Heart right ventricle (tissue), 16 donors: ENCODE data around the gene CLDN2. TPM values are rescaled to one million over a fixed set of nuclear protein-coding genes. Genes with fewer than 3 reads are reported as not detected.

Experiments
- ATAC-seq, 8 donors: fragments of 200-7000 bp; cut with Tn5 transposase; one replicate each; pipeline ENCODE4 v1.9.1; 2020; ENCODE audit warnings: mild to moderate bottlenecking in 8 of 8, moderate library complexity in 8 of 8, moderate number of reproducible peaks in 1 of 8
- DNase-seq, 2 donors: peaks; one replicate each; pipeline ENCODE4 v3.0.0-alpha.2; 2020
- H3K27ac ChIP-seq, 10 donors: fragments of 200-600 bp; sonication (generic) in 2 of 10; one replicate each; pipeline versions ENCODE4 v1.5.0 to v1.8.0; 2020 to 2022; ENCODE audit warnings: mild to moderate bottlenecking in 3 of 10
- H3K27me3 ChIP-seq, 7 donors: fragments of 200-600 bp; one replicate each; pipeline ENCODE4 v1.8.0; 2021 to 2022; ENCODE audit warnings: mild to moderate bottlenecking in 2 of 7
- H3K36me3 ChIP-seq, 9 donors: fragments of 200-600 bp; sonication (generic) in 1 of 9; one replicate each; pipeline versions ENCODE4 v1.5.0 to v1.8.0; 2020 to 2022; ENCODE audit warnings: mild to moderate bottlenecking in 2 of 9
- H3K4me1 ChIP-seq, 9 donors: fragments of 200-600 bp; sonication (generic) in 1 of 9; one replicate each; pipeline versions ENCODE4 v1.5.0 to v1.8.0; 2020 to 2022; ENCODE audit warnings: mild to moderate bottlenecking in 4 of 9
- H3K4me3 ChIP-seq, 10 donors: fragments of 200-600 bp; sonication (generic) in 2 of 10; one replicate each; pipeline versions ENCODE4 v1.5.0 to v1.8.0; 2020 to 2022; ENCODE audit warnings: mild to moderate bottlenecking in 7 of 10, moderate library complexity in 2 of 10
- H3K9me3 ChIP-seq, 11 donors: fragments of 200-600 bp in 10 of 11; sonication (generic) in 2 of 11; one replicate each; pipeline versions ENCODE4 v1.5.0 to v1.8.0; 2013 to 2022; ENCODE audit warnings: mild to moderate bottlenecking in 2 of 11, control low read depth in 1 of 11, moderate library complexity in 1 of 11
- WGBS, 2 donors: extraction: QIAGEN DNeasy Blood & Tissue Kit; methylation state at CpG; one replicate each; pipeline ENCODE4 v1.1.7; 2013; ENCODE audit warnings: inconsistent platforms in 1 of 2; 5-methylcytosine and 5-hydroxymethylcytosine counted together
- intact Hi-C, 10 donors: fragments of 100-400 bp; cut with DNase I; formaldehyde crosslinking; loops; one replicate each; pipeline versions ENCODE4 v1.11.1 to v1.14.2; 2022
- polyA plus RNA-seq, 2 donors: library from polyadenylated mRNA; stranded (reverse); fragments of 200-250 nt; gene quantifications; one replicate each; pipeline ENCODE4 v1.2.3, GENCODE V29; 2013
- total RNA-seq, 10 donors: library from RNA; stranded (reverse); fragmentation: NEBNext Ultra II Directional in 3 of 10; extraction: Animal tissue kit (Norgen Biotek cat#: 25700) in 3 of 10; gene quantifications; one replicate each; pipeline versions ENCODE4 v1.2.1 to v1.2.4, GENCODE V29; 2021 to 2023
- TF ChIP-seq, protein P1 (sequence below), 9 donors: fragments of 200-600 bp; sonication (generic) in 2 of 9; IDR thresholded peaks; one replicate each; pipeline versions ENCODE4 v1.5.0 to v1.8.0; 2021 to 2022; ENCODE audit warnings: antibody characterized with exemption in 9 of 9, mild to moderate bottlenecking in 5 of 9, moderate library complexity in 1 of 9
- donor health status: Arrhythmogenic right ventricular cardiomyopathy.
- donor health status: ischemic (EF 13 %, LVEDD 7.1; RV severe dilation, severe dysfunction).
- donor health status: healthy with polysubstance abuse.
- donor health status: DM: no; HTN: yes; CAD: no.
- donor health status: DM: no; HTN: no; CAD: no.
- donor health status: ischemic (EF 25% LVEDD 6.9; RV normal size, moderate dysfunction).
- donor health status: ischemic (EF 25% LVEDD 5.7; RV mildly dilated, moderate dysfunction).
- donor health status: healthy.
- donor health status: DM: yes; HTN: yes; CAD: no.
- donor health status: Ischemic cardiomyopathy.
- donor health status: ischemic (EF 35%, LVEDD 5.7; RV mildly dilated, moderate dysfunction).
- donor health status: nonischemic (EF 11% LVEDD 7.7; RV severe dilation, severe dysfunction).
- donor health status: DM: yes; HTN: yes; CAD: no.
- donor health status: PGD.
- donor health status: ischemic (EF 29% LVEDD 5.4; RV normal size, mild dysfunction).
- donor health status: nonischemic (EF 23%, LVEDD 6.1; RV moderate dilation, normal function).

Gene CLDN2
- total and polyA plus RNA-seq, 12 donors: 0.03 TPM; not detected in 11

DNA sequence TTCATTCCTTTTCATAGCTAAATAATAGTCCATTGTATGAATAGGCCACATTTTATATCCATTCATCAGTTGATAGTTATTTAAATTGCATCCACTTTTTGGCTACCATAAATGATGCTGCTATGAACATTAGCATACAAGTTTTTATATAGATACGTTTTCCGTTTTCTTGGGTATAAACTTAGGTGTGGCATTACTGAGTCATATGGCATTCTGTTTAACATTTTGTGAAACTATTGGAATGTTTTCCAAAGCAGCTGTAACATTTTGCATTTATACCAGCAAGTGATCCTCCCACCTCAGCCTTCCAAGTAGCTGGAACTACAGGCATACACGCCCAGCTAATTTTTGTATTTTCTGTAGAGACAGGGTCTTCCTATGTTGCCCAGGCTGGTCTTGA, 26.3 kb downstream of the CLDN2 start:
- intact Hi-C loops: no loop called here
- TF ChIP-seq, protein P1, sequence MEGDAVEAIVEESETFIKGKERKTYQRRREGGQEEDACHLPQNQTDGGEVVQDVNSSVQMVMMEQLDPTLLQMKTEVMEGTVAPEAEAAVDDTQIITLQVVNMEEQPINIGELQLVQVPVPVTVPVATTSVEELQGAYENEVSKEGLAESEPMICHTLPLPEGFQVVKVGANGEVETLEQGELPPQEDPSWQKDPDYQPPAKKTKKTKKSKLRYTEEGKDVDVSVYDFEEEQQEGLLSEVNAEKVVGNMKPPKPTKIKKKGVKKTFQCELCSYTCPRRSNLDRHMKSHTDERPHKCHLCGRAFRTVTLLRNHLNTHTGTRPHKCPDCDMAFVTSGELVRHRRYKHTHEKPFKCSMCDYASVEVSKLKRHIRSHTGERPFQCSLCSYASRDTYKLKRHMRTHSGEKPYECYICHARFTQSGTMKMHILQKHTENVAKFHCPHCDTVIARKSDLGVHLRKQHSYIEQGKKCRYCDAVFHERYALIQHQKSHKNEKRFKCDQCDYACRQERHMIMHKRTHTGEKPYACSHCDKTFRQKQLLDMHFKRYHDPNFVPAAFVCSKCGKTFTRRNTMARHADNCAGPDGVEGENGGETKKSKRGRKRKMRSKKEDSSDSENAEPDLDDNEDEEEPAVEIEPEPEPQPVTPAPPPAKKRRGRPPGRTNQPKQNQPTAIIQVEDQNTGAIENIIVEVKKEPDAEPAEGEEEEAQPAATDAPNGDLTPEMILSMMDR (IDR thresholded peaks at IDR 0.05): no peak
- Histone ChIP-seq H3K9me3 (no peaks in the 10 kb centered on the region), H3K27ac (no peak overlapping the region), H3K27me3 (peaks cover 0 to 39% (median 0%) of the 10 kb centered on the region in 7 donors), H3K4me3 (no peak overlapping the region), H3K36me3 (peaks cover 0 to 25% (median 0%) of the 10 kb centered on the region in 9 donors), H3K4me1 (no peaks in the 10 kb centered on the region)
- 94 to 98% methylated on average over 3 of the region's 3 CpGs for WGBS, 2 donors
- ATAC-seq (no peak), DNase-seq (no peak)

GRCh38 chrX:106948641-106949040, 28.4 kb downstream of the CLDN2 start:
- TF ChIP-seq, protein P1 (IDR thresholded peaks at IDR 0.05): no peak

GRCh38 chrX:106949366-106949765, 29.2 kb downstream of the CLDN2 start:
- Histone ChIP-seq H3K36me3 (peaks cover 0 to 12% (median 0%) of the 10 kb centered on the region in 9 donors), H3K27ac (no peak overlapping the region), H3K4me3 (no peak overlapping the region), H3K9me3 (no peaks in the 10 kb centered on the region), H3K27me3 (peaks cover 0 to 42% (median 0%) of the 10 kb centered on the region in 7 donors), H3K4me1 (no peaks in the 10 kb centered on the region)
- WGBS, 2 donors: 89 to 100% methylated on average over 1 of the region's 1 CpG
- DNase-seq (no peak), ATAC-seq (no peak)
- intact Hi-C loops: no loop called here
- TF ChIP-seq, protein P1 (IDR thresholded peaks at IDR 0.05): no peak

More at GRCh38 chrX:106948641-106949040, 28.4 kb downstream of the CLDN2 start:
- H3K36me3 ChIP-seq: peaks cover 0 to 12% (median 0%) of the 10 kb centered on the region in 9 donors
- H3K4me3 ChIP-seq: no peak overlapping the region
- no peaks in the 10 kb centered on the region for H3K9me3 ChIP-seq
- no peak overlapping the region for H3K27ac ChIP-seq
- ATAC-seq: no peak
- intact Hi-C loops: no loop called here
- WGBS, 2 donors: 95 to 98% methylated on average over 3 of the region's 3 CpGs
- DNase-seq: no peak
- H3K27me3 ChIP-seq: peaks cover 0 to 42% (median 0%) of the 10 kb centered on the region in 7 donors
- H3K4me1 ChIP-seq: no peaks in the 10 kb centered on the region

- ATAC-seq (no peak), DNase-seq (no peak)
- H3K4me1 ChIP-seq: no peaks in the 10 kb centered on the region
- no peak overlapping the region for H3K27ac ChIP-seq
- H3K27me3 ChIP-seq: peaks cover 0 to 42% (median 0%) of the 10 kb centered on the region in 7 donors
- WGBS, 2 donors: 96 to 98% methylated on average over 2 of the region's 2 CpGs
- H3K9me3 ChIP-seq: no peaks in the 10 kb centered on the region
- H3K36me3 ChIP-seq: peaks cover 0 to 22% (median 0%) of the 10 kb centered on the region in 9 donors
- TF ChIP-seq, protein P1 (IDR thresholded peaks at IDR 0.05): no peak
- intact Hi-C loops: loop anchor here in 3 of 10 donors (5.0 kb wide), 2 partner anchors 48 to 53 kb away; partner anchors contain the start of gene RIPPLY1 (in 1 of the 3)
- no peak overlapping the region for H3K4me3 ChIP-seq
Observed at GRCh38 chrX:106950381-106950780, 30.2 kb downstream of the CLDN2 start.
